ENCODE data around the gene DOK5. TPM values are rescaled to one million over a fixed set of nuclear protein-coding genes. Genes with fewer than 3 reads are reported as not detected.

Gene DOK5
- total RNA-seq, 2 experiments from 2014 or later: not detected

- Histone ChIP-seq H3K27me3 (ENCODE audit: control insufficient read depth in 1 of 2, insufficient read depth in 2 of 2, low read length in 2 of 2) (no peaks in the 10 kb centered on the region), H3K9me3 (ENCODE audit: control insufficient read depth in 1 of 2, insufficient read depth in 1 of 2, low read length in 2 of 2) (no peaks in the 10 kb centered on the region), H3K27ac (ENCODE audit: low read depth in 1 of 2, low read length in 2 of 2) (no peak overlapping the region), H3K4me1 (ENCODE audit: insufficient read depth, low read length) (no peaks in the 10 kb centered on the region), H3K4me3 (ENCODE audit: low read length) (no peak overlapping the region), H3K36me3 (ENCODE audit: insufficient read depth, low read length) (no peaks in the 10 kb centered on the region)
- no peaks in the 10 kb centered on the region for H3K4me1 Mint-ChIP-seq (ENCODE audit: low read depth)
- DNase-seq (no peak), ATAC-seq (ENCODE audit: poor library complexity) (no peak)
- peaks cover 10% of the 10 kb centered on the region for H3K27me3 Mint-ChIP-seq
- ChIA-PET CTCF (no interaction called here), POLR2A (no interaction called here)
- no peaks in the 10 kb centered on the region for H3K9me3 Mint-ChIP-seq
- intact Hi-C loops (cut with DNase I, micrococcal nuclease): no loop called here
- no peak overlapping the region for H3K27ac Mint-ChIP-seq
- no peak for TF ChIP-seq CTCF (IDR thresholded peaks at IDR 0.05)
- no peaks in the 10 kb centered on the region for H3K36me3 Mint-ChIP-seq (ENCODE audit: low read depth)
- no peak overlapping the region for H3K4me3 Mint-ChIP-seq
These were observed 49.5 kb downstream of the DOK5 start for GRCh38 chr20:54524849-54525248.

DNA sequence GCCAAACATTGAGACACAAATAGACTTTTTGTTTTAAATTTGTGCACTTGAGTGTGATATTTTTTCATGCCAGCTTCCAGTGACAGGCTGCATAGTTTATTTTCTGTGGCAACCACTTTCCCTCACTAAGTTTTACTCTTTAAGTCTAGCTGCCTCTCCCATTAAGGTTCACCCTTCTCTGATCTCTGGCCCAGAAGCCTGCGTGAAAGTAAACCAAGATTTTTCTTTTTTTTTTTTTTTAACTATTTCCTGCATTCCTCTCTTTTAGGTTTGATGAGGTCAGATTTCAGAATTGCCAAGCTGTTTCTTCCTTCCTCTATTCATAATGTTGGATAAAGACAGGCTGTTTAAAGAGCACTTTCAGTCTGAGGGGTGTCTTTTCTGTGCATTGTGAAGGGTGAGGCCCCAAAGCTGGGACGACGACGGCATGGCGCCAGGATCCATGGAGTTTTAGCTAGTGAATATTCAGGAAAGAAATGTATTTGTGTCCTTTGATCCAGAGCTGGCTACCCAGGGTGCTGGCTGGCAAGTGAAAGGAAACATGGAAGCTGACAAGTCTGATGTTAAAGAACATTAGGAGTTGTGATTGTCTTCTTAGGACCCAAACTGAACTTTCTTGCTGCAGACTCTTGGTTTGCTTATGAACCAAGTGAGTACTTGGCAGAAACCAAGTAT, 50.7 kb downstream of the DOK5 start:
- no peaks in the 10 kb centered on the region for H3K4me1 Mint-ChIP-seq (ENCODE audit: low read depth)
- Histone ChIP-seq H3K36me3 (ENCODE audit: insufficient read depth, low read length) (no peaks in the 10 kb centered on the region), H3K4me1 (ENCODE audit: insufficient read depth, low read length) (no peaks in the 10 kb centered on the region), H3K4me3 (ENCODE audit: low read length) (no peak overlapping the region), H3K27me3 (ENCODE audit: control insufficient read depth in 1 of 2, insufficient read depth in 2 of 2, low read length in 2 of 2) (peaks cover 0 to 4% of the 10 kb centered on the region in 2 experiments), H3K27ac (ENCODE audit: low read depth in 1 of 2, low read length in 2 of 2) (no peak overlapping the region), H3K9me3 (ENCODE audit: control insufficient read depth in 1 of 2, insufficient read depth in 1 of 2, low read length in 2 of 2) (no peaks in the 10 kb centered on the region)
- no peaks in the 10 kb centered on the region for H3K36me3 Mint-ChIP-seq (ENCODE audit: low read depth)
- intact Hi-C loops (cut with DNase I, micrococcal nuclease): no loop called here
- DNase-seq: no peak
- no peak for ATAC-seq (ENCODE audit: poor library complexity)
- no peak for TF ChIP-seq CTCF (IDR thresholded peaks at IDR 0.05)
- no peaks in the 10 kb centered on the region for H3K9me3 Mint-ChIP-seq
- no peak overlapping the region for H3K4me3 Mint-ChIP-seq
- ChIA-PET POLR2A (no interaction called here), CTCF (no interaction called here)
- H3K27ac Mint-ChIP-seq: no peak overlapping the region
- H3K27me3 Mint-ChIP-seq: peaks cover 10% of the 10 kb centered on the region

DNA sequence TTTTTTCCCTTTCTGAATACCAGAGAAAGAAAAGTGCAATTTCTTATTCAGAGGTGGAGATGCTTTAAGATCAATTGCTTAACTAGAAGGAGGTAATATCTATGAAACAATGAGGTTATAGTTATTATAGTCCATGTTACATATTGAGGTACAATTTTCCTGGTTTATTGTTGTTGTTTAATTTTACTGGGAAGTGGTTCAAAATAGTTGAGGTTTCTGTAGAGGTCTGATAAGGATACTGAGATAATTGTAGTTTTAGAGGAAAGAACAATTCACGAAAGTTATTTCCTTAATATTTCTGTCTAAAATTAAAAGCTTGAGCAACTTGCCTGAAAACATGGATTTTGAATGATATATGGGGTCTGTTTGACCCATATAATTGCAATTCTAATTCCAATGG, 51.4 kb downstream of the DOK5 start:
- DNase-seq (no peak), ATAC-seq (ENCODE audit: poor library complexity) (no peak)
- H3K27me3 ChIP-seq (ENCODE audit: control insufficient read depth in 1 of 2, insufficient read depth in 2 of 2, low read length in 2 of 2): peaks cover 0 to 4% of the 10 kb centered on the region in 2 experiments
- TF ChIP-seq CTCF (IDR thresholded peaks at IDR 0.05): no peak
- H3K4me3 Mint-ChIP-seq: no peak overlapping the region
- H3K4me1 Mint-ChIP-seq (ENCODE audit: low read depth): no peaks in the 10 kb centered on the region
- ChIA-PET POLR2A (no interaction called here), CTCF (no interaction called here)
- H3K27ac ChIP-seq (ENCODE audit: low read depth in 1 of 2, low read length in 2 of 2): no peak overlapping the region
- intact Hi-C loops (cut with DNase I, micrococcal nuclease): no loop called here
- no peak overlapping the region for H3K4me3 ChIP-seq (ENCODE audit: low read length)
- no peaks in the 10 kb centered on the region for H3K36me3 Mint-ChIP-seq (ENCODE audit: low read depth)
- no peaks in the 10 kb centered on the region for H3K9me3 ChIP-seq (ENCODE audit: control insufficient read depth in 1 of 2, insufficient read depth in 1 of 2, low read length in 2 of 2)
- H3K9me3 Mint-ChIP-seq: no peaks in the 10 kb centered on the region
- no peak overlapping the region for H3K27ac Mint-ChIP-seq
- H3K27me3 Mint-ChIP-seq: peaks cover 10% of the 10 kb centered on the region
- no peaks in the 10 kb centered on the region for H3K36me3 ChIP-seq (ENCODE audit: insufficient read depth, low read length)
- no peaks in the 10 kb centered on the region for H3K4me1 ChIP-seq (ENCODE audit: insufficient read depth, low read length)
